Glutamatergic neuron (in vitro differentiated cells): ENCODE data around the gene SAA1. TPM values are rescaled to one million over a fixed set of nuclear protein-coding genes. Genes with fewer than 3 reads are reported as not detected.

Experiments
- DNase-seq: peaks from one replicate; pipeline ENCODE4 v3.0.0; 2022
- H3K27ac Mint-ChIP-seq: one replicate; pipeline ENCODE4 v1.8.0; 2020; ENCODE audit warnings: mild to moderate bottlenecking, mixed read lengths, inconsistent platforms; ENCODE audit not compliant: unreplicated experiment
- H3K27me3 Mint-ChIP-seq: one replicate; pipeline ENCODE4 v1.8.0; 2020; ENCODE audit warnings: mild to moderate bottlenecking, moderate library complexity, mixed read lengths, inconsistent platforms; ENCODE audit not compliant: unreplicated experiment
- H3K36me3 Mint-ChIP-seq: one replicate; pipeline ENCODE4 v1.8.0; 2020; ENCODE audit warnings: mild to moderate bottlenecking, mixed read lengths, inconsistent platforms; ENCODE audit not compliant: unreplicated experiment
- H3K4me1 Mint-ChIP-seq: one replicate; pipeline ENCODE4 v1.8.0; 2020; ENCODE audit warnings: mild to moderate bottlenecking, low read depth, mixed read lengths, inconsistent platforms; ENCODE audit not compliant: unreplicated experiment
- H3K4me3 Mint-ChIP-seq: one replicate; pipeline ENCODE4 v1.8.0; 2020; ENCODE audit warnings: mild to moderate bottlenecking, mixed read lengths, inconsistent platforms; ENCODE audit not compliant: unreplicated experiment
- H3K9me3 Mint-ChIP-seq: one replicate; pipeline ENCODE4 v1.8.0; 2020; ENCODE audit warnings: mild to moderate bottlenecking, moderate library complexity, mixed read lengths, inconsistent platforms; ENCODE audit not compliant: unreplicated experiment
- CTCF ChIP-seq: fragments of 200-600 bp; sonication (generic); IDR thresholded peaks from one replicate; pipeline ENCODE4 v1.5.0; 2021; ENCODE audit not compliant: partially characterized antibody, unreplicated experiment
- total RNA-seq: library from RNA; stranded (reverse); fragmentation: NEBNext Ultra II Directional; extraction: Animal tissue kit (Norgen Biotek cat#: 25700); gene quantifications from one replicate; pipeline ENCODE4 v1.2.1, GENCODE V29; 2021; ENCODE audit not compliant: unreplicated experiment

Gene SAA1
- total RNA-seq, 1 donor from 2014 or later = not detected

GRCh38 chr11:18248561-18248960, 17.5 kb upstream of the SAA1 start, which contains the start of gene SAA2:
Gene SAA2 (minus strand): TSS chr11:18248668. CDS start chr11:18248011, 657 bp downstream.
- Mint-ChIP-seq H3K27ac (no peak within 1 kb of the TSS), H3K36me3 (no peaks in the 10 kb centered on the region), H3K9me3 (no peaks in the 10 kb centered on the region)

GRCh38 chr11:18253233-18253632, 12.8 kb upstream of the SAA1 start:
- Mint-ChIP-seq H3K27ac (no peak overlapping the region), H3K36me3 (no peaks in the 10 kb centered on the region), H3K4me1 (no peaks in the 10 kb centered on the region), H3K27me3 (peaks cover 4% of the 10 kb centered on the region), H3K4me3 (no peak overlapping the region), H3K9me3 (no peaks in the 10 kb centered on the region)
- DNase-seq = no peak
- TF ChIP-seq CTCF = no peak

More at GRCh38 chr11:18248561-18248960, 17.5 kb upstream of the SAA1 start, which contains the start of gene SAA2:
- no peak within 1 kb of the TSS for H3K4me3 Mint-ChIP-seq
- no peaks in the 10 kb centered on the region for H3K4me1 Mint-ChIP-seq
- H3K27me3 Mint-ChIP-seq = peaks cover 2% of the 10 kb centered on the region
- no peak for DNase-seq
- no peak for TF ChIP-seq CTCF

- H3K9me3 Mint-ChIP-seq = no peaks in the 10 kb centered on the region
- peaks cover 4% of the 10 kb centered on the region for H3K27me3 Mint-ChIP-seq
- no peak overlapping the region for H3K27ac Mint-ChIP-seq
- TF ChIP-seq CTCF = no peak
- no peaks in the 10 kb centered on the region for H3K4me1 Mint-ChIP-seq
- H3K4me3 Mint-ChIP-seq = no peak overlapping the region
- no peaks in the 10 kb centered on the region for H3K36me3 Mint-ChIP-seq
- no peak for DNase-seq
Observed at GRCh38 chr11:18253778-18254338, 12.2 kb upstream of the SAA1 start.

- TF ChIP-seq CTCF = no peak
- H3K4me1 Mint-ChIP-seq = no peaks in the 10 kb centered on the region
- H3K4me3 Mint-ChIP-seq = no peak overlapping the region
- no peak overlapping the region for H3K27ac Mint-ChIP-seq
- DNase-seq = no peak
- H3K9me3 Mint-ChIP-seq = no peaks in the 10 kb centered on the region
- no peaks in the 10 kb centered on the region for H3K36me3 Mint-ChIP-seq
- H3K27me3 Mint-ChIP-seq = peaks cover 4% of the 10 kb centered on the region
Observed at GRCh38 chr11:18254781-18255361, 11.2 kb upstream of the SAA1 start.

- no peak for TF ChIP-seq CTCF
- Mint-ChIP-seq H3K36me3 (no peaks in the 10 kb centered on the region), H3K4me1 (no peaks in the 10 kb centered on the region), H3K27me3 (peaks cover 2% of the 10 kb centered on the region), H3K9me3 (no peaks in the 10 kb centered on the region), H3K4me3 (no peak overlapping the region), H3K27ac (no peak overlapping the region)
- DNase-seq = no peak
Observed at GRCh38 chr11:18259259-18259658, 6.8 kb upstream of the SAA1 start.
